Heart left ventricle (tissue), 16 donors: Measurements from ENCODE around the gene CLN6. TPM values are rescaled to one million over a fixed set of nuclear protein-coding genes. Genes with fewer than 3 reads are reported as not detected.

Experiments used
- ATAC-seq, 4 donors: fragments of 200-7000 bp; cut with Tn5 transposase; one replicate each; pipeline ENCODE4 v1.9.1; 2020 to 2022; ENCODE audit warnings: moderate library complexity in 4 of 4, mild to moderate bottlenecking in 3 of 4, moderate number of reproducible peaks in 1 of 4
- DNase-seq, 5 donors: peaks; one replicate each; pipeline ENCODE4 v3.0.0-alpha.2; 2020
- H3K27ac ChIP-seq, 12 donors: fragments of 200-600 bp; sonication (generic) in 4 of 12; one replicate each; pipeline versions ENCODE4 v1.5.0 to v1.8.0; 2016 to 2022; ENCODE audit warnings: mild to moderate bottlenecking in 2 of 12
- H3K27me3 ChIP-seq, 9 donors: fragments of 200-600 bp; sonication (generic) in 2 of 9; one replicate each; pipeline versions ENCODE4 v1.5.1 to v1.8.0; 2016 to 2022; ENCODE audit warnings: mild to moderate bottlenecking in 3 of 9
- H3K36me3 ChIP-seq, 9 donors: fragments of 200-600 bp; sonication (generic) in 2 of 9; one replicate each; pipeline versions ENCODE4 v1.5.0 to v1.8.0; 2018 to 2022; ENCODE audit warnings: mild to moderate bottlenecking in 2 of 9
- H3K4me1 ChIP-seq, 12 donors: fragments of 200-600 bp; sonication (generic) in 4 of 12; one replicate each; pipeline versions ENCODE4 v1.5.0 to v1.8.0; 2016 to 2022; ENCODE audit warnings: mild to moderate bottlenecking in 3 of 12
- H3K4me3 ChIP-seq, 12 donors: fragments of 200-600 bp; sonication (generic) in 4 of 12; one replicate each; pipeline versions ENCODE4 v1.5.0 to v1.8.0; 2017 to 2022; ENCODE audit warnings: mild to moderate bottlenecking in 9 of 12, moderate library complexity in 4 of 12
- H3K9me3 ChIP-seq, 12 donors: fragments of 200-600 bp; sonication (generic) in 4 of 12; one replicate each; pipeline versions ENCODE4 v1.5.0 to v1.8.0; 2016 to 2022; ENCODE audit warnings: mild to moderate bottlenecking in 1 of 12
- POLR2A ChIP-seq, 2 donors: fragments of 450-650 bp; IDR thresholded peaks; one replicate each; pipeline ENCODE4 v1.6.1; 2017; ENCODE audit warnings: antibody characterized with exemption in 2 of 2, mild to moderate bottlenecking in 2 of 2, moderate library complexity in 2 of 2
- WGBS, 4 donors: extraction: QIAGEN DNeasy Blood & Tissue Kit in 2 of 4; methylation state at CpG; one replicate each; pipeline versions ENCODE4 v1.1.5 to v1.1.7; 2013 to 2018; 5-methylcytosine and 5-hydroxymethylcytosine counted together
- intact Hi-C, 10 donors: fragments of 100-400 bp; cut with DNase I; formaldehyde crosslinking; loops; one replicate each; pipeline versions ENCODE4 v1.11.1 to v1.14.2; 2022
- polyA plus RNA-seq, 2 donors: library from polyadenylated mRNA; stranded (reverse); fragments of 200-250 nt; gene quantifications; one replicate each; pipeline ENCODE4 v1.2.3, GENCODE V29; 2013
- total RNA-seq, 9 donors: library from RNA; depleted of rRNA in 2 of 9; stranded (reverse); fragments of >200 nt in 2 of 9; fragmentation: NEBNext Ultra II Directional in 3 of 9; extraction: Animal tissue kit (Norgen Biotek cat#: 25700) in 3 of 9; gene quantifications; one replicate each; pipeline versions ENCODE4 v1.1.0 to v1.2.4, GENCODE V29; 2016 to 2023
- TF ChIP-seq, protein P1 (sequence below), 12 donors: fragments of 200-600 bp; sonication (generic) in 4 of 12; IDR thresholded peaks; one replicate each; pipeline versions ENCODE4 v1.5.0 to v1.8.0; 2018 to 2022; ENCODE audit warnings: antibody characterized with exemption in 12 of 12, mild to moderate bottlenecking in 5 of 12
- donor health status: ischemic (EF 13 %, LVEDD 7.1; RV severe dilation, severe dysfunction).
- donor health status: healthy with polysubstance abuse.
- donor health status: DM: no; HTN: yes; CAD: no.
- donor health status: DM: no; HTN: no; CAD: no.
- donor health status: ischemic (EF 25% LVEDD 6.9; RV normal size, moderate dysfunction).
- donor health status: ischemic (EF 25% LVEDD 5.7; RV mildly dilated, moderate dysfunction).
- donor health status: healthy.
- donor health status: DM: yes; HTN: yes; CAD: no.
- donor health status: ischemic (EF 35%, LVEDD 5.7; RV mildly dilated, moderate dysfunction).
- donor health status: nonischemic (EF 11% LVEDD 7.7; RV severe dilation, severe dysfunction).
- donor health status: DM: yes; HTN: yes; CAD: no.
- donor health status: PGD.
- donor health status: ischemic (EF 29% LVEDD 5.4; RV normal size, mild dysfunction).
- donor health status: nonischemic (EF 23%, LVEDD 6.1; RV moderate dilation, normal function).

CLN6 gene
- total and polyA plus RNA-seq, 11 donors: 5.6 to 24.1 (median 8.9) TPM

DNA sequence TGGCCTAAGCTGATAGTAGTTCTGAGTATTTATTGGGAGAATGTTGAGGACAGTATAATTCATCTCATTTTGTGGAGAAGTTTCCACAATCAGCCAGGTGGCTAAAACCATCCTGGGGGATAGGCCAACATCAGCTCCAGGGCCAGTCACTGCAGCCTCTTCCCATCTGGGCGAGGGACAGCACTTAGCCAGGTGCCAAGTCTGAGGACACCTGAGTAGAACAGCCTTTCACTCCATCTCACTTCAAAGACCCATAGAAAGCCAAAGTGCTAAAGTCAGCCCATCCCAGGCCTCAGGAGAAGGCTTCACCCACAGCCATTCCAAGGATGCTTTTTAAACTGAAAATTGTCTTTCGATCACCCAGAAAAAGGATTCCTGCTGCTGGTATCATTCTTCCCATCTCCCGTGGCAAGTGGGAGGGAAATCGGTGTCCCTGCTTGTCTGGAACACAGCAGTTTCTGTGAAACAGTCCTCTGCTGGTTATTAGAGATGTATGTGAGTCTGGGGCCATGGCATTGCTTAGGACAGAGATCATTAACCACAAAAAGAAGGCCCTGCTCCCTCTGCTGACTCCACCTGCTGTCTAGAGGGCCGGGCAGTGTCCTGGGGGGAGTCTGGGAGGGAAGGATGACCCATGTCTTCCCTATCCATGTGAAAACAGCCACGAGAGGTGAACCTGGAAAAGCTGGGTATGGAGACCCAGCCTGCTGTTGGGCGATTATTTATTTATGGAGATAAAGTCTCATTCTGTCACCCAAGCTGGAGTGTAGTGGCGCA is 34.0 kb downstream of the CLN6 start:
- Histone ChIP-seq H3K27ac (peak overlapping the region in 1 of 12 donors; percentile 18), H3K4me1 (peaks cover 0 to 42% (median 11%) of the 10 kb centered on the region in 12 donors), H3K4me3 (no peak overlapping the region), H3K36me3 (peaks cover 0 to 54% (median 25%) of the 10 kb centered on the region in 9 donors), H3K27me3 (no peaks in the 10 kb centered on the region), H3K9me3 (no peaks in the 10 kb centered on the region)
- 91 to 95% (median 94%) methylated on average over 8 of the region's 8 CpGs for WGBS, 4 donors
- TF ChIP-seq POLR2A (IDR thresholded peaks at IDR 0.05): no peak
- TF ChIP-seq, protein P1, sequence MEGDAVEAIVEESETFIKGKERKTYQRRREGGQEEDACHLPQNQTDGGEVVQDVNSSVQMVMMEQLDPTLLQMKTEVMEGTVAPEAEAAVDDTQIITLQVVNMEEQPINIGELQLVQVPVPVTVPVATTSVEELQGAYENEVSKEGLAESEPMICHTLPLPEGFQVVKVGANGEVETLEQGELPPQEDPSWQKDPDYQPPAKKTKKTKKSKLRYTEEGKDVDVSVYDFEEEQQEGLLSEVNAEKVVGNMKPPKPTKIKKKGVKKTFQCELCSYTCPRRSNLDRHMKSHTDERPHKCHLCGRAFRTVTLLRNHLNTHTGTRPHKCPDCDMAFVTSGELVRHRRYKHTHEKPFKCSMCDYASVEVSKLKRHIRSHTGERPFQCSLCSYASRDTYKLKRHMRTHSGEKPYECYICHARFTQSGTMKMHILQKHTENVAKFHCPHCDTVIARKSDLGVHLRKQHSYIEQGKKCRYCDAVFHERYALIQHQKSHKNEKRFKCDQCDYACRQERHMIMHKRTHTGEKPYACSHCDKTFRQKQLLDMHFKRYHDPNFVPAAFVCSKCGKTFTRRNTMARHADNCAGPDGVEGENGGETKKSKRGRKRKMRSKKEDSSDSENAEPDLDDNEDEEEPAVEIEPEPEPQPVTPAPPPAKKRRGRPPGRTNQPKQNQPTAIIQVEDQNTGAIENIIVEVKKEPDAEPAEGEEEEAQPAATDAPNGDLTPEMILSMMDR (IDR thresholded peaks at IDR 0.05): no peak
- DNase-seq: no peak
- no peak for ATAC-seq
- intact Hi-C loops: no loop called here

DNA sequence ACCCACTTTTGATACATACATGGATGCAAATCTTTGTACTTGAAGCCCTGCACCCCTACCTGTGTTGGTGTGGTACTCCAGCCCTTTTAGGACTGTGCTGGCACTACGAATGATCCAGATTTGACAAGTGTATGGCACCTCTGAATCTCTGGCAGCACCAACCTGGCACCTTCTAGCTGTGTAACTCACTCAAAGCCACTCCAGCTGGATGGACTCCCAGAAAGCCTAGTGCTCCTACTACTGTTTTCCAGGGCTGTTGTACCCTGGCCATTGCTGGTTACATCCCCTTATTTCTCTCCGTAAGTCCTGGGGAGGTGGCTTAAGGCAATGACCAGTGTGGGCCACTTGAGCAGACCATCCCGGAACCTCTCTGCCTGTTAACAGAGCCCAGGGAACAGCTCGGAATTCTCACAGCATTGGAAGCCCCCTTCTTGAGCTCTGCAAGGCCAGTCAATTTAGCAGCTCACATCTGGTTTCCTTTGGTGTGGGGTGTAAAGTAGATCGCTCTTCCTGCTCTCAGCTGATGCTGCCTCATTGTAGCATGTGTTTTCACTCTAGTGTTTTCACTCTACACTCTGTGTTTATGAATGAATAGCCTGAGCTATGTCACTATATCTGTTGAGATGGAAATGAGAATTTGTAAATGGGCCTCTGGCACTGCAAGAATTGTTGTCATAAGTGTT is 36.6 kb downstream of the CLN6 start:
- 54 to 71% (median 65%) methylated on average over 5 of the region's 5 CpGs for WGBS, 4 donors
- no peak overlapping the region for H3K27ac ChIP-seq
- peak; percentile 74 to 89 (median 81) for ATAC-seq
- DNase-seq: peak in 3 of 5 donors; percentile 45 to 76 (median 60)
- no peaks in the 10 kb centered on the region for H3K9me3 ChIP-seq
- intact Hi-C loops: no loop called here
- H3K4me3 ChIP-seq: no peak overlapping the region
- H3K27me3 ChIP-seq: no peaks in the 10 kb centered on the region
- H3K36me3 ChIP-seq: peaks cover 0 to 78% (median 41%) of the 10 kb centered on the region in 9 donors
- H3K4me1 ChIP-seq: peaks cover 0 to 30% (median 11%) of the 10 kb centered on the region in 12 donors
- TF ChIP-seq POLR2A (IDR thresholded peaks at IDR 0.05): no peak
- TF ChIP-seq, protein P1 (IDR thresholded peaks at IDR 0.05): no peak

GRCh38 chr15:68192117-68192516 is 37.4 kb downstream of the CLN6 start:
- Histone ChIP-seq H3K4me3 (no peak overlapping the region), H3K27me3 (no peaks in the 10 kb centered on the region), H3K27ac (no peak overlapping the region), H3K9me3 (no peaks in the 10 kb centered on the region), H3K4me1 (peaks cover 0 to 37% (median 16%) of the 10 kb centered on the region in 12 donors), H3K36me3 (peaks cover 0 to 83% (median 41%) of the 10 kb centered on the region in 9 donors)
- DNase-seq (no peak), ATAC-seq (no peak)
- TF ChIP-seq, protein P1 (IDR thresholded peaks at IDR 0.05): no peak
- no peak for TF ChIP-seq POLR2A (IDR thresholded peaks at IDR 0.05)
- intact Hi-C loops: no loop called here
- WGBS, 4 donors: 92 to 96% (median 95%) methylated on average over 4 of the region's 4 CpGs

- no peaks in the 10 kb centered on the region for H3K9me3 ChIP-seq
- DNase-seq (no peak), ATAC-seq (no peak)
- H3K4me1 ChIP-seq: peaks cover 0 to 42% (median 22%) of the 10 kb centered on the region in 12 donors
- H3K27ac ChIP-seq: no peak overlapping the region
- intact Hi-C loops: no loop called here
- H3K4me3 ChIP-seq: no peak overlapping the region
- no peaks in the 10 kb centered on the region for H3K27me3 ChIP-seq
- TF ChIP-seq POLR2A (IDR thresholded peaks at IDR 0.05): no peak
- TF ChIP-seq, protein P1 (IDR thresholded peaks at IDR 0.05): no peak
- peaks cover 0 to 87% (median 46%) of the 10 kb centered on the region in 9 donors for H3K36me3 ChIP-seq
- 68 to 79% (median 74%) methylated on average over 3 of the region's 3 CpGs for WGBS, 4 donors
Observed at GRCh38 chr15:68191555-68191954, 38.0 kb downstream of the CLN6 start.
